Smooth muscle cell of the pulmonary artery (primary cell): ENCODE measurements around the gene KICS2. TPM values are rescaled to one million over a fixed set of nuclear protein-coding genes. Genes with fewer than 3 reads are reported as not detected.

Experiments
- total RNA-seq: library from RNA; depleted of rRNA; stranded (reverse); fragments of >200 nt; gene quantifications from 2 replicates; pipeline ENCODE4 v1.2.3, GENCODE V29; 2014

Gene KICS2
- 6.9 and 8.9 TPM in 2 replicates for total RNA-seq

DNA sequence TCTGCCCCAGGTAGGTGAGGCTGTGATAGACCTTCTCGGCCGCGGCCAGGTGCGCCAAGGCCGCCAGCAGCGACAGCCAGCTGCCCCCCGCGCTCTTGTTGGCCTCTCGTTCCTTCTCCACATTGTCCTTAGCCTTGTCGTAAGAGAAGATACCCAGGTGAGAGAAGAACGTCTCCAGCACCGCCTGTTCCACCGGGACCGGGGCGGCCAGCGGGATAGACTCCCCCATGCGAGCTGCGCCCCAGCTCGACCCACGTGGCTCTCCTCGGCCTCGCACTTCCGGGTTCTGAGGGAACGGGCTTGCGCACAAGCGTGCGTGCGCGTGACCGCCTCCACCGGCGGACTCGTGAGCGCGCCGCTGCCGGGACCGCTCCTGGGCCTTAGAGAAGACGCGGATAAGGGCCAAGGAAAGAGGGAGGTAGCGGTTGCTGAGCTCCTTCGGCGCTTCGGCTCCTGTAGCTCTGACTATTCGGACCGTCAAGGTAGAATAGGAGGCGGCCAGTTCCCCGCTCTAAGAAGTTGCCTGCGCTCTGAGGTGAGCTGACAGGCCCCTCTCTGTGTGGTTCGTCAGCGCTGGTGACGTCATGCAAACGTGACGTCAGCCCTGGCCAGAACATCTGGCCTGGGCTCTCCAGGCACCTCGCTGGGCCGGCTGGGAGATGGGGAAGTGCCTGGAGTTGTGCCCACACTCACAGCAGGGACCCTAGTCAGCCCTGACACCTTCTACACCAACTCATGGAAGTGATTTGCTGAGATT lies at the start of gene KICS2:
Gene KICS2 (minus strand): TSS at position 288 of the 757 bp plus-strand sequence. CDS start 59 bp downstream, at position 229.

Other genes starting within 250 kb of the KICS2 start
- gene C12orf56, start 168.5 kb upstream of the KICS2 start, total RNA-seq = 0.20 and 0.40 TPM in 2 replicates
- gene XPOT, start 182.1 kb upstream of the KICS2 start, total RNA-seq = 150 and 151 TPM in 2 replicates
- 26.2 and 27.7 TPM in 2 replicates for gene TBK1, start 229.8 kb upstream of the KICS2 start, total RNA-seq